Iris pigment epithelial cell (primary cell): Measurements from ENCODE around the gene CAVIN3.

Experiments
- DNase-seq: peaks from one replicate; pipeline ENCODE4 v3.0.0-alpha.2; 2011; ENCODE audit warnings: low read depth

Gene CAVIN3, protein sequence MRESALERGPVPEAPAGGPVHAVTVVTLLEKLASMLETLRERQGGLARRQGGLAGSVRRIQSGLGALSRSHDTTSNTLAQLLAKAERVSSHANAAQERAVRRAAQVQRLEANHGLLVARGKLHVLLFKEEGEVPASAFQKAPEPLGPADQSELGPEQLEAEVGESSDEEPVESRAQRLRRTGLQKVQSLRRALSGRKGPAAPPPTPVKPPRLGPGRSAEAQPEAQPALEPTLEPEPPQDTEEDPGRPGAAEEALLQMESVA

GRCh38 chr11:6320411-6321155, at the start of gene CAVIN3:
Gene CAVIN3, minus strand, starts transcription at chr11:6320501. Its CDS starts 25 bp downstream, at chr11:6320476.
- peak; percentile 84 for DNase-seq

- DNase-seq, result no peak
These were observed 45.4 kb upstream of the CAVIN3 start for GRCh38 chr11:6365659-6366058.

- peak; percentile 81 for DNase-seq
These were observed 42.8 kb upstream of the CAVIN3 start for GRCh38 chr11:6362873-6363678.

DNA sequence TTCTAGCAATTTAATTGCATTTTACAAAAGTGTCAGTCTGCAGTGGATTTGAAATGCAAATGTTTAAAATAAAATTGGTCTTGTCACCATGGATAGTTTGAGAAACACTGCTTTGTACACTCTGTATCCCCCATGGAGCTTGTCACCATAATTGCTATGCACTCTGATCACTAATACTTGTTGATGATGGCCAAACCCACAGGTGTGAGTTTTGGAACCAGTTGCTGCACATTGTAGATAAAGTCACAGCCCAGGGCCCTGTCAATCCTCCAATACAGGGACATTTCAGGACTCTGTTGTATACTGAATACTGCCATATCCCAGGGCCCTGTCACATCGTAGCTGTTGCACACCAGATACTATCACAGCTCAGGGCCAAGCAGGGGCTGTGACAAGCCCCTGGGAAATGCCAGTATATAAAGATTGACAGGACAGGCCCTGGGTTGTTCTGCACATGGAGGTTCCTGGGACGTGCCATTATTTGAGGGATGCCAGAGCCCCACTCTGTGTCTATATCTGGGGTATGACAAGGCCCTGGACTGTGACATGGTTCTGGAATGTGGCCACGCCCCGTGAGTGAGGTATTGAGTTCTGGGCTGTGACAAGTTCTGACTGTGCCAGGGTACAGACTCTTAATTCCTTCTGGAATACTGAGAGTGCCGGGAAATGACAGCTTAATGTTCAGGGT, 42.0 kb upstream of the CAVIN3 start:
- no peak for DNase-seq

DNA sequence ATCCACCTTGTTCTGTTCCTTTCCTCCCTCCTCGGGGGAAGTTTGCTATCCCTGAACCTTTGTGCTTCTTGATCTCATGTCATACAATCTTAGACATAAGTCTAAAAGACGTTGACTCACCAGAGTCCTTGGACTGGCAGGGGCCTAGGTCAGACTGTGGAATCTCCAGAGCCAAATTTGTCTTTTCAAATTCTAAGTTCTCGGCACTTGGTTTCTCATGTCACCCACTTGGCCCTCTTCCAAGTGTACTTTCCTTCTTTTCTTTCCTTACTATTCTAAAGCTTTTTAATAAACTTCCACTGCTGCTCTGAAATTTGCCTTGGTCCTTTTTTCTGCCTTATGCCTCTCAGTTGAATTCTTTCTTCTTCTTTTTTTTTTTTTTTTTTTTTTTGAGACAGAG, 39.9 kb upstream of the CAVIN3 start:
- DNase-seq, result no peak

DNA sequence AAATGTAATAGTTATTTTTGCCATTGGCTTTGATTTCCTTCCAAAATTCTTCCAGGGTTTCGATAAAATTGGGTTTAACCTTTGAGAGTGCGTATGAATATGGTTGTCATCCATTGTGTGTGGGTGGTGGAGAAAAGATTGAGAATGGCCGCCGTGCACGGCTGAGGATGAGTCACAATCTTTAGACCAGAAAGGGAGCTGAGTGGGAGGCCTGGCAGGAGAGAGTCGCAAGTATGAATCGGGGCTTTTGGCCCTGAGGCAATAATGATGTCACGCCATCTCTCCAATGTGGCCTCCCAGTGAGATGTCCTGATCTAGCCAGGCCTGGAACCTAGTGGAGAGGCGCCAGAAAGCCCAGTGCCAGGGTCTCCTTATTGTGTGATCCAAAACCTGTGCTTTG, 36.9 kb upstream of the CAVIN3 start:
- DNase-seq, result peak; percentile 91

DNA sequence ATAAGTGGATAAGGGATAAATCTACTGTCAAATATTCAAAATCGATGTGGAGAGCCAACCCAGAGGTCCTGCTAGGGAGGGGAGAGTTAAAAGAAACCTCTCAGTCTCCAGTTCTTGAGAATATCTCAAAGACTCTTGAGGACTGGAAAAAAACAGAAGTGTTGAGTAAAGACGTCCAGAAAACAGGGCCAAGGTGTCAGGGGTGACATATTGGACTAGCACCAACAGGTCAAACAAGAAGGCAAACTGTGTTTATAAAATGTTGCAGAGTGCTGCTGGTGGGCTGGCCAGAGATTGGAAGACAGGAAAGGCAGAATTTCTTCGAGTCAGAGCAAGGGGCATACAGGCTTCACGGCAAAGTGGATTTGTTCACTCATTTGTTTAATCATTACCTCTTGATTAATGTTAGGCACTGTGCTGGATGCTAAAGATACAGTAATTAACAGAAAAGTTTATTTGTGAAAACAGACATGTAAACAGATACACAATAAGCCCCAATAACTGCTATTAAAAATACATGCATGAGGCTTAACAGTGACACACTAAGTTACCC, 36.3 kb upstream of the CAVIN3 start:
- DNase-seq, result no peak

DNA sequence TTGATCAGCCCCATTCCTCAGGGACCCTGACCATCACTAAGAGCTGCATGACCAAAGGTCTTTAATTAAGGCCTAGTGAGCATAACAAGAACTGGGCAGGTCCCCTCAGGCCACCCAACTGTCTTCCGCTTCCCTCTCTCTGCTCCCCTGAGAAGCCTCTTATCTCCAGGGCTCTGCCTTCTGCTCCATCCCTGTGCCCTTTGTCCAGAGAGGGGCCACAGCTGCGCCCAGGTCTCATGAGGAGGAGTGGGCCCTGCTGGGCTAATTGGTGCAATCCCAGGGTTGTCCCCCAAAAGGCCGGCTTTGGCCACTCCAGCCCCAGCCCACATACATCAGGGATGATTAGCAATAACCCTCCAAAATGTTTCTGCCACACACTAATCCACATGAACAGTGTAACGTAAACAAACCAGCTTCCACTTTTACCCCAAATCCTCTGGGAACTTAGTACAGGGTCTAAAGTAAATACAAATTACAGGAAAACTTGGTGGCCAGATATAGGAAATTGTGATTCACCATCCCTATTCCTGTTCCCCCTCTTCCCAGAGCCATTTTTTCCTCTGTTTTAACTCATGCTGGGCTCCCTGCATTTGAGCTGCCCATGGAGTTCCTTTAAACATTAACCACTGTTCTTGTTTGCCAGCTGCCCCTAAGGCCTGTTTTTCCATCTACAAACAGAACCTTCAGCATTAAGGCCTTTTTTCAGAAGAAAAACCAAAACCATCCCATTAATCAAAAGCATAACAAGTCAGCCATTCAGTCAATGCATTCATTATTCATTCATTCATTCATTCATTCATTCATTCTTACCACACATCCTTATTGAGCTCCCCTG, 34.6 kb upstream of the CAVIN3 start:
- no peak for DNase-seq

- peak; percentile 28 for DNase-seq
These were observed 33.2 kb upstream of the CAVIN3 start for GRCh38 chr11:6353367-6353987.

GRCh38 chr11:6351782-6352382, 31.6 kb upstream of the CAVIN3 start:
- no peak for DNase-seq

DNA sequence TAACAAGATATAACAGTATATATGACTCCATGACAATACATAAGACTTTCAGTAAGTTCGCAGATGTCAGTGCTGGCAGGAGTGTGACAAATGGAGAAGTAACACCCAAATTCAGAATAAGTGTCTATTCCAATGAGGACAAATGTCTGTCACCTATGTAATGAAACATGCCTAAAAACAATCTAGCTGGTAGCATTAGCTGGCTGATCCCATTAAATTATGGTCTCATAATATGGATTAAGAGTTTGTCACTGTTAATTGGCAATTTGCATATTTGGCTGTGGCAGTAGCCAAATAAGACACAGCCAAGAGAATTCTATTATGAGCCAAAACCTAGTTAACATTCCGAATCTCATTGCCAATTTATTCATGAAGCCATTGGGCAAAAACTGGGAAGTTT, 30.2 kb upstream of the CAVIN3 start:
- DNase-seq, result no peak

DNA sequence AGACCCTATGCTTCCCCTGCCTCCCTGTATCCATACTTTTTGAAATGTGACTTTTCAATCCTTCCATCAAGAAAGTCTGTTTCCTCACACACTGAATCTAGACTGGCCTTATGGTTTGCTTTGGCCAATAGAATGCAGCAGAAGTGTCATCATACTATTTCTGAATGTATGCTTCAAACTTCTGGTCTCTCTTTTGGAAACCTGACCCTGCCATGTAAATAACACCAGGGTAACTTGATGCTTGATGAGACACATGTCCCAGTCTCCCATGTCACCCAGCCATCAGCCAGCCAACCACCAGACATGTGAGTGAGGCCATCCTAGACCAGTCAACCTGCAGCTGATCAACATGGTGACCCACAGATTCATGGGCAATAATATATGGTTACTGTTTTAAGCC, 29.7 kb upstream of the CAVIN3 start:
- DNase-seq, result no peak

- DNase-seq, result no peak
These were observed 25.1 kb upstream of the CAVIN3 start for GRCh38 chr11:6345366-6345765.

DNA sequence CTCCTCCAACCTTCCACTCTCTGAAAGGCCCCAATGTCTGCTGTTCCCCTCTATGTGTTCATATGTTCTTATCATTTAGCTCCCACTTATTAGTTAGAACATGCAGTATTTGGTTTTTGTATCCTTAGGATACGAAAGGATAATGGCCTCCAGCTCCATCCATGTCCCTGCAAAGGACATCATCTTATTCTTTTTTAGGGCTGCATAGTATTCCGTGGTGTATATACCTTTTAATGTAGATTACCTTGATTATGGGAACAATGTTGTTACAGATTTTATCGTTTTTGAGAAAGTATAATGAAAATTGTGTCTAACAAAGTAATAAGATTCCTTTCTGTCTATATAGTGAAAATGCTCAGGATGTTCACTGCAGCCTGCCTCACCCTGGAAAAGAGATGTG, 16.0 kb upstream of the CAVIN3 start:
- no peak for DNase-seq

DNA sequence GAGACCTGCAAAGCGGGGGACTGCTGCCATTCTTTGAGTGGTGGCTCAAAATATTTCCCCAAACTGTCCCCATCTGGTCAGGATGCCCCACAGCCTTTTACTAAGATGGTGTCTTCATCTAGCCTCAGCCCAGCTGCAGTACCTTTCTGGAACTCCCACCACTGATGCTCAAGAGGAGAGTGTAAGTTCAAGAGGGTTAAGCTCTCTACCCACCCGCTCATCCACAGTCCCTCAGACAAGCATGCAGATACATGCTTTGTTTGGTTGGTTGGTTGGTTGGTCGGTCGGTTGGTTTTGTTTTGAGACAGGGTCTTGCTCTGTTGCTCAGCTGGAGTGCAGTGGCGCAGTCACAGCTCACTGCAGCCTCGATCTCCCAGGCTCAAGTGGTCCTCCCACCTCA, 14.5 kb upstream of the CAVIN3 start:
- no peak for DNase-seq

DNA sequence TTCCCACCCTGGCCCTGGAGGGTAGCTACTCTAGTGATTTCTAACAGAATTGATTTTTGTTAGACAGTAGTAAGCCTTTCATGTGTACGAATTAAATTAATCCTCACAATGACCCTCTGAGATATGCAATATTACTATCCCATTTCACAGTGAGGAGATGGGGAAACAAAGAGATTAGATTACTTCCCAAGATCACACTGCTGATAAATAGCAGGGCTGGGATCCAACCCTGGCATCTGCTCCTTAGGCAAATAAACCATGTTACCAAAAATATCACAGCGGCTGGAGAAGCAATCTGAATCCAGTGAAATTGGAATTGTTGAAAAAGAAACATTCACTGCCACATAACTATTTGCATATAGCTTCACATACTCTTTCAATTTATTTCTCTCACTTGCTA, 12.8 kb upstream of the CAVIN3 start:
- DNase-seq, result no peak

GRCh38 chr11:6332066-6332465, 11.8 kb upstream of the CAVIN3 start:
- no peak for DNase-seq

DNA sequence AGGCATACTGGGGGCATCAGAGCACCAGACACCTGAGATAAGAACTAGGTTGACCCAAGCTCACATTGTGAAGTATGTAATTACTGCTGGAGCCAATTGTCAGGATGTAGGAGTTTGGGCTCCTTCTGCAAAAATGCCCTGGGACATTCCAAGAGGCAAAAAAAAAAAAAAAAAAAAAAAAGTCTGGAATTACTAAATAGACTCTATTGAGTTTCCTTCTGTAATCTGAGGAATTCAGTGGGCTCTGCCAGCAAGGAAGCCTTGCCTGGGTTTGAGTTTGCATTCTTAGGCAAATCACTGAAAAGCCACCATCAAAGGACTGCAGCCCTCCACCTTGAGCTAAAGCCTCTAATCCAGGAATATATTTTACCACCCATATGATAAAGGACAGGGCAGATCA, 8.0 kb upstream of the CAVIN3 start:
- DNase-seq, result no peak

DNA sequence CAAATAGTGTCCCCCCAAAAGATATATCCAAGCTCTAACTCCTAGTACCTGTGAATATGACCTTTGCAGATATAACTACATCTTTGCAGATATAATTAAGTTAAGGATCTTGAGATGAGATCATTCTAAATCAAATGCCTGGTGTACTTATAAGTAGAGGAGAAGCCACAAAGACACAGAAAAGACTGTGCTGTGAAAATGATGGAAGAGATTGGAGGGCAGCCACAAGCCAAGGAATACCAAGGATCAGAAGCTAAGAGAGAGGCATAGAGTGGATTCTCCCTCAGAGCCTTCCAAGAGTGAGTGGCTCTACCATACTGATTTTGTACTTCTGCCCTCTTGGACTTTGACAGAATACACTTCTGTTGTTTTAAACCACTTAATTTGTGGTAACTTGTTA, 7.5 kb upstream of the CAVIN3 start:
- no peak for DNase-seq

- no peak for DNase-seq
These were observed 6.7 kb upstream of the CAVIN3 start for GRCh38 chr11:6326985-6327384.
